Upper lobe of left lung (tissue), 4 donors: ENCODE measurements around the gene CATSPER3.

ENCODE experiments used
- CTCF ChIP-seq, 6 experiments: fragments of 450-650 bp in 4 of 6; fragments of 200-600 bp in 2 of 6; sonication (generic) in 2 of 6; IDR thresholded peaks; one replicate each; pipeline ENCODE4 v1.5.1; 2016 to 2019; ENCODE audit warnings: antibody characterized with exemption in 6 of 6
- EP300 ChIP-seq, 4 donors: sonication (generic); formaldehyde crosslinking; IDR thresholded peaks; one replicate each; pipeline ENCODE4 v1.5.1; 2017; ENCODE audit warnings: antibody characterized with exemption in 4 of 4, control low read depth in 2 of 4
- POLR2A ChIP-seq, 4 donors: fragments of 450-650 bp; IDR thresholded peaks; one replicate each; pipeline ENCODE4 v1.5.1; 2016 to 2017; ENCODE audit warnings: antibody characterized with exemption in 4 of 4, mild to moderate bottlenecking in 2 of 4
- POLR2AphosphoS5 ChIP-seq, 2 donors: sonication (generic); formaldehyde crosslinking; IDR thresholded peaks; one replicate each; pipeline ENCODE4 v1.5.1; 2017; ENCODE audit warnings: antibody characterized with exemption in 2 of 2

GRCh38 chr5:135024956-135025729 is 57.4 kb downstream of the CATSPER3 start:
- TF ChIP-seq CTCF (IDR thresholded peaks at IDR 0.05) = no peak
- no peak for TF ChIP-seq EP300 (IDR thresholded peaks at IDR 0.05)
- TF ChIP-seq POLR2A (IDR thresholded peaks at IDR 0.05) = no peak
- TF ChIP-seq POLR2AphosphoS5 (IDR thresholded peaks at IDR 0.05) = no peak
